ENCODE data around the gene LRFN4. TPM values are rescaled to one million over a fixed set of nuclear protein-coding genes. Genes with fewer than 3 reads are reported as not detected.
A peak's percentile ranks its signal among the peaks of the same experiment; 100 is the strongest.

The LRFN4 gene
- total RNA-seq, 4 donors from 2014 or later: 5.5 to 14.1 (median 10.3) TPM

DNA sequence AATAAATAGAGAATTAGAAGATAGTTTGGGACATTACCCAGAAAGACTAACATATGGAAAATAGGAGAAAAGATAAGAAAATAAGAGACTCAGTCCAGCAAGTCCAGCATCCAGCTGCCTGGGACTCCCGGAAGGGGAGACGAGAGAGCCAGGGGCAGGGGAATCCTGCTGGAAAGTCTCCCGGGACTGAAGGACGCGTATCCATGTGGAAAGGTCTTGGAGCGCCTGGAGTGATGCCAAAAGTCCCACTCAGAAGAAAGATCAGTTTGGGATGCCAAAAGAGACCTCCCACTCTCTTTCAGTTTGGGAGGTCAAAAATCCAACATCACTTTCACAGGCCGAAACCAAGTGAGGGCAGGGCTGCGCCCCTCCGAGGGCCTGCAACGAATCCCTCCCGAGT lies 30.7 kb downstream of the LRFN4 start:
- no peak for TF ChIP-seq POLR2A (IDR thresholded peaks at IDR 0.05)
- TF ChIP-seq, protein P1, sequence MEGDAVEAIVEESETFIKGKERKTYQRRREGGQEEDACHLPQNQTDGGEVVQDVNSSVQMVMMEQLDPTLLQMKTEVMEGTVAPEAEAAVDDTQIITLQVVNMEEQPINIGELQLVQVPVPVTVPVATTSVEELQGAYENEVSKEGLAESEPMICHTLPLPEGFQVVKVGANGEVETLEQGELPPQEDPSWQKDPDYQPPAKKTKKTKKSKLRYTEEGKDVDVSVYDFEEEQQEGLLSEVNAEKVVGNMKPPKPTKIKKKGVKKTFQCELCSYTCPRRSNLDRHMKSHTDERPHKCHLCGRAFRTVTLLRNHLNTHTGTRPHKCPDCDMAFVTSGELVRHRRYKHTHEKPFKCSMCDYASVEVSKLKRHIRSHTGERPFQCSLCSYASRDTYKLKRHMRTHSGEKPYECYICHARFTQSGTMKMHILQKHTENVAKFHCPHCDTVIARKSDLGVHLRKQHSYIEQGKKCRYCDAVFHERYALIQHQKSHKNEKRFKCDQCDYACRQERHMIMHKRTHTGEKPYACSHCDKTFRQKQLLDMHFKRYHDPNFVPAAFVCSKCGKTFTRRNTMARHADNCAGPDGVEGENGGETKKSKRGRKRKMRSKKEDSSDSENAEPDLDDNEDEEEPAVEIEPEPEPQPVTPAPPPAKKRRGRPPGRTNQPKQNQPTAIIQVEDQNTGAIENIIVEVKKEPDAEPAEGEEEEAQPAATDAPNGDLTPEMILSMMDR (IDR thresholded peaks at IDR 0.05): no peak
- intact Hi-C loops (cut with DNase I; ENCODE audit: low total_unique reads): no loop called here
- whole genome bisulfite sequencing, 2 donors: 82 to 86% methylated on average over 11 of the region's 11 CpGs
- H3K4me3 ChIP-seq (ENCODE audit: low read depth, poor library complexity, severe bottlenecking): no peak overlapping the region
- DNase-seq (ENCODE audit: low spot score in 2 of 2): no peak

DNA sequence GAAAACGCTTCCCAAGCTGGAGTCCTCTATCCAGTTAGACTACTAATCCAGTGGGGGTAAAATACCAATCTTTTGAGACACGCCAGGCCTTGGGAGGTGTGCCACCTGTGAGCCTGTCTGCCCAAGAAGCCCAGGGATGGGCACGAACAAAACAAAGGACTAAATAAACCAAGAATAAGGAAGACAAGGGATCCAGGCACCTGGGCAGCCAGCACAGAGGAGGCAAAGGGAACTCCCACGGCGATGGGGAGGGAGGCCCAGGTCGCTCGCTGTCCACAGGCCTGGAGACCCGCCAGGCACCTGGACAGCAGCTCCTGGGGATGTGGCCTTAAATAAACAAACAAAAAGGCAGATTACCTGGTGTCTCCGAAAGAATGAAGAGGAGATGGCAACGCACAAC lies 31.4 kb downstream of the LRFN4 start:
- H3K4me3 ChIP-seq (ENCODE audit: low read depth, poor library complexity, severe bottlenecking): no peak overlapping the region
- no peak for TF ChIP-seq POLR2A (IDR thresholded peaks at IDR 0.05)
- TF ChIP-seq, protein P1 (IDR thresholded peaks at IDR 0.05): no peak
- WGBS, 2 donors: 86 to 89% methylated on average over 10 of the region's 10 CpGs
- no peak for DNase-seq (ENCODE audit: low spot score in 2 of 2)
- intact Hi-C loops (cut with DNase I; ENCODE audit: low total_unique reads): no loop called here

DNA sequence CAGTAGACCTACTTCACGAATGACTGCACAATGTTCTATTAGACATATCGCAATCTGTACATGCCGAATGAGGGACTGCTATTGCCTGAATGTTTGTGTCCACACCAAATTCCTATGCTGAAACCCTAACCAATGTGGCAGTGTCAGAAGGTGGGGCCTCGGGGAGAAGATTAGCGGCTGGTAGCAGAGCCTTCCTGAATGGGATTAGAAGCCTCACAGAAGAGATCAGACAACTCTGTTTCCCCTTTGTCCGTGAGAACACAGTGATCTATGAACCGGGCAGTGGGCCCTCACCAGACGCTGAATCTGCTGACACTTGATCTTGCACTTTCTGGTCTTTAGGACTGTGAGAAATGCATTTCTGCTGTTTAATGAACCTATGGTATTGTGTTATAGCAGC lies 33.1 kb downstream of the LRFN4 start:
- DNase-seq (ENCODE audit: low spot score in 2 of 2): no peak
- 80 to 85% methylated on average over 8 of the region's 8 CpGs for WGBS, 2 donors
- TF ChIP-seq, protein P1 (IDR thresholded peaks at IDR 0.05): no peak
- no peak for TF ChIP-seq POLR2A (IDR thresholded peaks at IDR 0.05)
- no peak overlapping the region for H3K4me3 ChIP-seq (ENCODE audit: low read depth, poor library complexity, severe bottlenecking)
- intact Hi-C loops (cut with DNase I; ENCODE audit: low total_unique reads): no loop called here

DNA sequence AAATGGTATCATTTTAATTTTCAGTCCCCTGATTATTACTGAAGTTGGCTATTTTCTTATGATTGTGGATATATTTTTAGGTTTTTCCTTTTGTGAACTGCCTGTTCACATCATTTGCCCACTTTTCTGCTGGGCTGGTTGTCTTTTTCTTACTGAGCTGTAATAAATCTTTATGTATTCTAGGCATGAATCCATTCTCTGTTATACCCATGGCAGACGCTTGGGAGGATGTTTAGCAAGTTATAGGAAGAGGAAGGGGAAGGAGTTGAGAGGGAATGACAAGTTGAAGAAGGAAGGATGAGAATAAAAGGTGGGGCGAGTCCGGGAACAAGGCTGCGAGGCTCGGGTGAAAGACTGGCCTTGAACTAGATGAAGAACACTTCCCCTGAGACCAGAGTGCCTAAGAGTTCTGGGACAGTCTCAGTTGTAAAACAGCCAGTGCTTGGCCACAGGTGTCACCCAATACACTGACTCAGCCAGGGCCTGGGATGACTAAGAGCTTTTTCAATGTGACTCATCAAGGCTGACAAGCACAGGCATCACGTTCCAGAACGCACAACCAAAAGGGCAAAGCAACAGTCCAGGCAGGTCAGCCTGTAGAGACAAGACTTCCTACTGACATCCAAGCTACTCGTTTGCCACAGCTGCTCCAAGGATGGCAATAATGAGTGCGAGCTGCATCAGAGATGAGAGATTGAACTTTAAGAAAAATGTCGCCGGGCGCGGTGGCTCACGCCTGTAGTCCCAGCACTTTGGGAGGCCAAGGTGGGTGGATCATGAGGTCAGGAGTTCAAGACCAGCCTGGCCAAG lies 35.2 kb downstream of the LRFN4 start:
- no peak for TF ChIP-seq POLR2A (IDR thresholded peaks at IDR 0.05)
- TF ChIP-seq, protein P1 (IDR thresholded peaks at IDR 0.05): no peak
- DNase-seq (ENCODE audit: low spot score in 2 of 2): peak in 1 of 2 donors; percentile 38
- no peak overlapping the region for H3K4me3 ChIP-seq (ENCODE audit: low read depth, poor library complexity, severe bottlenecking)
- 62 to 66% methylated on average over 14 of the region's 14 CpGs for WGBS, 2 donors
- intact Hi-C loops (cut with DNase I; ENCODE audit: low total_unique reads): no loop called here

DNA sequence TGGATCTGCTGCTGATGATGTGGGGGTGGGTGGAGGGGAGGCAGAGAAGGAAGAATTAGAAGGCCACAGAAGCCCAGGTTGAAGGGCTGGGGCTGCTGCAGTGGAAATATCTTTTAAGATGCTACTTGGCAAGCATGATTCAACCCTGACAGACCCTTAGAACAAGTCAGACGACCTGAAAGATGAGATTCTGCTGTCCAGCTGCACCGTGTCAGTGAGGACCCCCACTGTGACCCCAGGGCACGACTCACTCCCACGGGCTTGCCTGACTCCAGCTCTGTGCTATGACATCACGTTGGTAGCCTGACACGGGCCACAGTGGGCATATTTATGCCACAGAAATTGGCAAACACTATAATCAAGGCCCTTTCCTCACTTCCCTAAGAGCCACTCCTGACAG lies 36.0 kb downstream of the LRFN4 start:
- no peak for TF ChIP-seq POLR2A (IDR thresholded peaks at IDR 0.05)
- TF ChIP-seq, protein P1 (IDR thresholded peaks at IDR 0.05): no peak
- intact Hi-C loops (cut with DNase I; ENCODE audit: low total_unique reads): no loop called here
- DNase-seq (ENCODE audit: low spot score in 2 of 2): no peak
- no peak overlapping the region for H3K4me3 ChIP-seq (ENCODE audit: low read depth, poor library complexity, severe bottlenecking)
- WGBS, 2 donors: 60 to 61% methylated on average over 6 of the region's 6 CpGs

DNA sequence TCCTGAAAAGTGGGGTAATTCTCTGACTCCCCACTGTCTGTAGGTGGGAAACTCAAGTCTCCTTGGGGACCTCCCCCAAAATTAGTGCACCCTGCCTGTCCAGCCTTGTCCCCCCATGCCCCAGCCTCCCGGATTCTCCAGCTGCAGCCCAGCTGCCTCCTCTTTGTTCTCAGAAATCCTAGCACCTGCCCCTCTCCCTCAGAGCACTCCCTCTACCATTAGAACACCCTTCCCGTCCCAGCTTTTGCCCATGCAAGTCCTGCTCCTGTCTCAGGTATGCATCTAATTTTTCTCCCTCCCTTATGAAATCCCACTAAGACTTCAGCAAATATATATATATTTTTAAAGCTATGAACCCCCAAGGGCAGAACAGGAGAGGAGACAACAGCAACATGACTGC lies 37.3 kb downstream of the LRFN4 start:
- WGBS, 2 donors: 46 to 56% methylated on average over 2 of the region's 2 CpGs
- intact Hi-C loops (cut with DNase I; ENCODE audit: low total_unique reads): no loop called here
- DNase-seq (ENCODE audit: low spot score in 2 of 2): no peak
- no peak overlapping the region for H3K4me3 ChIP-seq (ENCODE audit: low read depth, poor library complexity, severe bottlenecking)
- TF ChIP-seq POLR2A (IDR thresholded peaks at IDR 0.05): no peak
- TF ChIP-seq, protein P1 (IDR thresholded peaks at IDR 0.05): no peak

Data from lower leg skin (tissue), 4 donors.